ENCODE results near the gene MYO18B.

Gene MYO18B

DNA sequence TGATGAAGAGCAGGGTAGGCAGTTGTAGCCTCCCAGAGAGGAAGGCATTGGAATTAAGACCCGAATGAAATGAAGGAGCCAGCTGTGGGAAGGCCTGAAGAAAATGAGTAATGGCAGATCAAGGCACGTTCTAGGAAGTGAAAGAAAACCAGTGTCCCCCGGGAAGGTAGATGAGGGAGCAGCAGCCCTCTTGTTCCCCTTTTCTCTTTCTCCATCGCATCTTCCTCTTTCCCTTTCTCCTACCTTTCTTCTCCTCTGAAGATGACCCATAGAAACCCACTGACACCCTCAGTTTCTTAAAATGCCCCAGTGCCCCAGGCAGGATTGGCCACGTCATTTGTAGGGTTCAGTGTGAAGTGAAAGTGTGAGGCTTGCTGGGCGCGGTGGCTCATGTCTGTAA lies 254.7 kb downstream of the MYO18B start:
- POLR2A ChIA-PET: no interaction called here
- CTCF ChIA-PET: no interaction called here
- TF ChIP-seq, protein P1, sequence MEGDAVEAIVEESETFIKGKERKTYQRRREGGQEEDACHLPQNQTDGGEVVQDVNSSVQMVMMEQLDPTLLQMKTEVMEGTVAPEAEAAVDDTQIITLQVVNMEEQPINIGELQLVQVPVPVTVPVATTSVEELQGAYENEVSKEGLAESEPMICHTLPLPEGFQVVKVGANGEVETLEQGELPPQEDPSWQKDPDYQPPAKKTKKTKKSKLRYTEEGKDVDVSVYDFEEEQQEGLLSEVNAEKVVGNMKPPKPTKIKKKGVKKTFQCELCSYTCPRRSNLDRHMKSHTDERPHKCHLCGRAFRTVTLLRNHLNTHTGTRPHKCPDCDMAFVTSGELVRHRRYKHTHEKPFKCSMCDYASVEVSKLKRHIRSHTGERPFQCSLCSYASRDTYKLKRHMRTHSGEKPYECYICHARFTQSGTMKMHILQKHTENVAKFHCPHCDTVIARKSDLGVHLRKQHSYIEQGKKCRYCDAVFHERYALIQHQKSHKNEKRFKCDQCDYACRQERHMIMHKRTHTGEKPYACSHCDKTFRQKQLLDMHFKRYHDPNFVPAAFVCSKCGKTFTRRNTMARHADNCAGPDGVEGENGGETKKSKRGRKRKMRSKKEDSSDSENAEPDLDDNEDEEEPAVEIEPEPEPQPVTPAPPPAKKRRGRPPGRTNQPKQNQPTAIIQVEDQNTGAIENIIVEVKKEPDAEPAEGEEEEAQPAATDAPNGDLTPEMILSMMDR (IDR thresholded peaks at IDR 0.05; ENCODE audit: control extremely low read depth, extremely low read depth, low read depth, missing control alignments): no peak
- DNase-seq (ENCODE audit: extremely low spot score): no peak

DNA sequence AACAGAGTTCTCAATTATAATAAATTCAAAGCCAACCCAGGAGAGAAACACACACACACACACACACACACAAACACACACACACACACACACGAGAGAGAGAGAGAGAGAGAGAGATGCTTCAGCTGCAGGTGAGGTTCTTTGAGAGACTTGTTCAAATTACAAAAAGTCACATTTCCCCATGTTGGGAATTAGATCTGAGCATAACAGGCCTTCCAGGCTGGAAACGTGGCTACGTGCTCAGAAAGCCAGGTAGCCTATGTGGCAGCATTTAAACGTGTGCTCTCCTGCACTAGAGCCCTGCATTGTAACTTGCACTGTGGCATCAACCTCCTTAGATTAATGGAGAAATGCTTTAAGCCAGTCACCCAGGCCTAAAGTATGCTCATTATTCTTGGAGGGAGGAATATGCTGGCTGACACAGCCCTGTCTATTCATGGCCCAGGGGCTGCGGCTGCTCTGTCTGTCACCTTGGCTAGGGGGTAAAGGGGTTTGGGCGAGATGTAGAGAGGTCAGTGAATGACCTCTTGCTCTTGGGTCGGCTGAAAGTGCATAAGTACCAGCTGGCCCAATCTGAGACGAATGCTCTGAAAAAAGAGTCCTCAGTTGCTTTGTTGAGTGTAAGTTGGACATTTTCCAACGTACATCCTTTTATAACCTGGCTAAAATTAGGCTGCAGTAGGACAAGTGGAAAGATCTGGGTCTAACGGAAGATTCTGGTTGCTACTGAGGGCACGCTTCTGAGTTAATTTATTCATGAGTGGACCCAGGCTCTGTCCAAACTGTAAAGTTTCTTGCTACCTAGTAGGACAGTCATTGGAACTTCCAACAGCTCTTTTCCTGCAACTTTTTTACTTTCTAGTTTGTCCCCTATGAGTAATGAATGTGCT lies 256.1 kb downstream of the MYO18B start:
- POLR2A ChIA-PET: no interaction called here
- CTCF ChIA-PET: no interaction called here
- DNase-seq (ENCODE audit: extremely low spot score): no peak
- TF ChIP-seq, protein P1 (IDR thresholded peaks at IDR 0.05; ENCODE audit: control extremely low read depth, extremely low read depth, low read depth, missing control alignments): no peak

DNA sequence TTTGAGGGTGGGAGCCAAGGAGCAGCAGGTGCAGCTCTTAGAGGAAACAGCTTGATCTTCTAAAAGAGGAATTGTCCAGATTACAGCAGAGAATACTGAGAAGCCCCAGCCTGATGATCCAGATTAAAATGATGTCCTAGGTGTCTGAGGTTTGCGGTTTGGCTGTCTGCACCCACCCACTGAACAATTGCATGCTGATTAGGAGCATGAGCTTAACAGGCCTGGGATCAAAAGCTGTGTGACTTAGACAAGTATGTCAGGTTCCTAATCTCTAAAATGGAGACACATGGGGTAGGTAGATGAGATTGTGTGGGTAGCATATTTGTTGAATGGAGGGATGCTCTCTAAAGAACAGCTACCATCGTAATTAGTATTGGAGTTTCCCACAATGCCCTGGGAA lies 260.5 kb downstream of the MYO18B start:
- ChIA-PET CTCF (no interaction called here), POLR2A (no interaction called here)
- no peak for DNase-seq (ENCODE audit: extremely low spot score)
- TF ChIP-seq, protein P1 (IDR thresholded peaks at IDR 0.05; ENCODE audit: control extremely low read depth, extremely low read depth, low read depth, missing control alignments): no peak

DNA sequence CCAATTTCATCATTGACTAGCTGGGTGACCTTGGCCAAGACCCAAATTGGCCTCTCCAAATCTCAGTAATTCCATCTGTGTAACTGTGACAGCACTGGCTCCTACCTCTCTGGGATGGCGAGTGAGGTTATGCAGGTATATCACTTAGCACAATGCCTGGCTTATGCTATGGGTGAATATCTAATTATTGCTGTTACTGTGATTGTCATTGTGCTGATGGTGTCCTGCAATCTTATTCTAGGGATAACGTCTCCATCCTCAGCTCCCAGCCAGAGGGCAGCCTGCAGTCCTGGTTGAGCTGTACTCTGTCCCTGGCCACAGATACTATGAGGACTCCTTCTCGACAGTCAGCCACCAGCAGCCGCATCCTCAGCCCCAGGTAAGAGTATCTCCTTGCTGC lies 262.5 kb downstream of the MYO18B start:
- TF ChIP-seq, protein P1 (IDR thresholded peaks at IDR 0.05; ENCODE audit: control extremely low read depth, extremely low read depth, low read depth, missing control alignments): no peak
- DNase-seq (ENCODE audit: extremely low spot score): no peak
- ChIA-PET CTCF (no interaction called here), POLR2A (no interaction called here)

DNA sequence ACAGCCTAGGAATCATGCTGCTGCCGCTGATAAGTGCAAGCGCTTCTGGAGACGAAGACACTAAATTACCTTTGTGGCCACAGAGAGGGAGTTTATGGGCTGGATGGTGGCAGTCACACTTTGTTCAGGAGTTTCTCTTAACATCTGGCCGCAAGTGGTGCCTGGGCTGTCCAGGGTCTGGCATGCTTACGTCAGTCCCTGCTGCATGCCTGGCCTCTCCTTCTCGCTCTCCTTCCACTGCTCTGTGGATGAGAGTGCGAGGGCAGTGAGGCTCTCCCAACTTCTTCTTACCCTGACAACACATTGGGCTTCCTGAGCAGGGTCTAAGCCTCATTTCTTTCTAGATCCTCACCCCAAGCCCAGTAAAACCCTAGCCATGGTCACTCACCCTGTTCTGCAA lies 266.6 kb downstream of the MYO18B start:
- DNase-seq (ENCODE audit: extremely low spot score): no peak
- ChIA-PET POLR2A (no interaction called here), CTCF (no interaction called here)
- TF ChIP-seq, protein P1 (IDR thresholded peaks at IDR 0.05; ENCODE audit: control extremely low read depth, extremely low read depth, low read depth, missing control alignments): no peak

DNA sequence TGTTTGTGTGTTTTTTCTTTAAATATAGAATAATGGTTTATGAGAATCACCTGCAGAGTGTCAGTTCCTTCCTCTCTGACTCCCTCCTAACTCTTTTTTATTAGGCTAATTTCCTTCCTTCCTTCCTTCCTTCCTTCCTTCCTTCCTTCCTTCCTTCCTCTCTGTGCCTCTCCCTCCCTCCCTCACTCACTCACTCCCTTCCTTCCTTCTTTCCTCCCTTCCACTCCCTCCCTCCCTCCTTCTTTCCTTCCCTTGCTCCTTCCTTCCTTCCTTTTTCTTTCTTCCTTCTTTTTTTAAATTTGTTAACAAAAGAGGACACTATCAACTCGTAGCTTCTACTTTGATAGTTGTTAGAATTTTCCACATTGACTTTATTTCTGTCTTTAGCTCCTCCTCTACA lies 274.9 kb downstream of the MYO18B start:
- TF ChIP-seq, protein P1 (IDR thresholded peaks at IDR 0.05; ENCODE audit: control extremely low read depth, extremely low read depth, low read depth, missing control alignments): no peak
- CTCF ChIA-PET: interaction anchor here (1.0 kb wide), 1 partner anchor 19 kb away, joined by 3 read pairs; no protein-coding TSS in a partner anchor
- no peak for DNase-seq (ENCODE audit: extremely low spot score)
- POLR2A ChIA-PET: no interaction called here
